Esophagus muscularis mucosa (tissue), 3 donors: Measurements from ENCODE around the gene MERTK.

Experiments used
- CTCF ChIP-seq, 3 experiments: fragments of 200-600 bp in 2 of 3; fragments of 450-650 bp in 1 of 3; sonication (generic) in 2 of 3; IDR thresholded peaks; one replicate each; pipeline ENCODE4 v1.5.1; 2017 to 2019; ENCODE audit warnings: antibody characterized with exemption in 3 of 3, mild to moderate bottlenecking in 2 of 3, moderate library complexity in 1 of 3
- POLR2AphosphoS5 ChIP-seq, 2 donors: sonication (generic); formaldehyde crosslinking; IDR thresholded peaks; one replicate each; pipeline ENCODE4 v1.6.1; 2017; ENCODE audit warnings: antibody characterized with exemption in 2 of 2

- TF ChIP-seq POLR2AphosphoS5 (IDR thresholded peaks at IDR 0.05) (no peak), CTCF (IDR thresholded peaks at IDR 0.05) (no peak)
Observed at GRCh38 chr2:111990856-111991255, 92.4 kb downstream of the MERTK start.
